Astrocyte (in vitro differentiated cells and primary cell): Measurements from ENCODE around the gene LTBP2. TPM values are rescaled to one million over a fixed set of nuclear protein-coding genes. Genes with fewer than 3 reads are reported as not detected.

Experiments
- DNase-seq: peaks from one replicate; pipeline ENCODE4 v3.0.0-alpha.2; 2010; ENCODE audit warnings: low read depth
- FAIRE-seq: peaks from 2 replicates; lab custom pipeline; 2011; peaks lifted over from hg19 to GRCh38; lab: Jason Lieb, UNC
- H2AFZ ChIP-seq: 2 replicates; pipeline ENCODE4 v1.6.0; 2012; ENCODE audit warnings: low read depth, low read length, inconsistent platforms
- H3K27ac ChIP-seq: 2 replicates; pipeline ENCODE4 v1.5.1; 2011; ENCODE audit warnings: low read depth, low read length, inconsistent platforms
- H3K27me3 ChIP-seq: 2 replicates; pipeline ENCODE4 v1.6.0; 2011; ENCODE audit warnings: low read length, inconsistent platforms; ENCODE audit not compliant: insufficient read depth
- H3K36me3 ChIP-seq: 2 replicates; pipeline ENCODE4 v1.5.1; 2011; ENCODE audit warnings: low read length, inconsistent platforms; ENCODE audit not compliant: insufficient read depth
- H3K4me1 ChIP-seq: 2 replicates; pipeline ENCODE4 v1.5.1; 2011; ENCODE audit warnings: low read length, inconsistent platforms; ENCODE audit not compliant: insufficient read depth
- H3K4me2 ChIP-seq: 2 replicates; pipeline ENCODE4 v1.6.0; 2012; ENCODE audit warnings: low read length, inconsistent platforms
- H3K4me3 ChIP-seq: 2 replicates; pipeline ENCODE4 v1.5.1; 2011; ENCODE audit warnings: low read depth, mild to moderate bottlenecking, low read length, inconsistent platforms; ENCODE audit not compliant: insufficient read depth
- H3K79me2 ChIP-seq: 2 replicates; pipeline ENCODE4 v1.6.0; 2012; ENCODE audit warnings: mild to moderate bottlenecking, low read length, inconsistent platforms; ENCODE audit not compliant: insufficient read depth
- H3K9ac ChIP-seq: 2 replicates; pipeline ENCODE4 v1.6.0; 2012; ENCODE audit warnings: mild to moderate bottlenecking, low read length, inconsistent platforms
- H3K9me3 ChIP-seq: 2 replicates; pipeline ENCODE4 v1.5.1; 2012; ENCODE audit warnings: low read depth, mild to moderate bottlenecking, low read length, inconsistent platforms; ENCODE audit not compliant: insufficient read depth
- H4K20me1 ChIP-seq: 2 replicates; pipeline ENCODE4 v1.6.0; 2012; ENCODE audit warnings: low read length, inconsistent platforms; ENCODE audit not compliant: insufficient read depth
- H3K27ac Mint-ChIP-seq: one replicate; pipeline ENCODE4 v1.8.0; 2021; ENCODE audit warnings: mild to moderate bottlenecking, mixed read lengths; ENCODE audit not compliant: unreplicated experiment
- H3K27me3 Mint-ChIP-seq: one replicate; pipeline ENCODE4 v1.8.0; 2021; ENCODE audit warnings: low read depth, mixed read lengths; ENCODE audit not compliant: unreplicated experiment
- H3K36me3 Mint-ChIP-seq: one replicate; pipeline ENCODE4 v1.8.0; 2021; ENCODE audit warnings: low read depth, mixed read lengths; ENCODE audit not compliant: unreplicated experiment
- H3K4me1 Mint-ChIP-seq: one replicate; pipeline ENCODE4 v1.8.0; 2021; ENCODE audit warnings: low read depth, mixed read lengths; ENCODE audit not compliant: unreplicated experiment
- H3K4me3 Mint-ChIP-seq: one replicate; pipeline ENCODE4 v1.8.0; 2021; ENCODE audit warnings: mild to moderate bottlenecking, moderate library complexity, mixed read lengths; ENCODE audit not compliant: unreplicated experiment
- H3K9me3 Mint-ChIP-seq: one replicate; pipeline ENCODE4 v1.8.0; 2021; ENCODE audit warnings: mild to moderate bottlenecking, mixed read lengths; ENCODE audit not compliant: unreplicated experiment
- EZH2 ChIP-seq: IDR thresholded peaks from 2 replicates; pipeline ENCODE4 v1.6.1; 2012; ENCODE audit warnings: mild to moderate bottlenecking, low read length, inconsistent platforms; ENCODE audit not compliant: insufficient read depth
- total RNA-seq: library from RNA; stranded (reverse); gene quantifications from 2 replicates; pipeline ENCODE4 v1.2.1, GENCODE V29; 2021
- TF ChIP-seq, protein P1 (sequence below): IDR thresholded peaks from 2 replicates; pipeline ENCODE4 v1.5.1; 2011; ENCODE audit warnings: low read depth, mild to moderate bottlenecking, inconsistent platforms, low read length, moderate library complexity; ENCODE audit not compliant: insufficient read depth

The LTBP2 gene
- total RNA-seq, 1 donor from 2014 or later, result 162 TPM

- Histone ChIP-seq H3K4me2 (no peak overlapping the region), H3K9ac (no peak overlapping the region), H3K4me1 (peaks cover 28% of the 10 kb centered on the region), H3K27me3 (no peaks in the 10 kb centered on the region), H2AFZ (no peak overlapping the region), H3K36me3 (peaks cover 6% of the 10 kb centered on the region), H3K79me2 (no peaks in the 10 kb centered on the region), H3K27ac (no peak overlapping the region), H3K9me3 (no peaks in the 10 kb centered on the region), H4K20me1 (no peaks in the 10 kb centered on the region), H3K4me3 (no peak overlapping the region)
- peaks cover 3% of the 10 kb centered on the region for H3K9me3 Mint-ChIP-seq
- no peak overlapping the region for H3K4me3 Mint-ChIP-seq
- no peak for DNase-seq
- TF ChIP-seq EZH2, result no peak
- TF ChIP-seq, protein P1, sequence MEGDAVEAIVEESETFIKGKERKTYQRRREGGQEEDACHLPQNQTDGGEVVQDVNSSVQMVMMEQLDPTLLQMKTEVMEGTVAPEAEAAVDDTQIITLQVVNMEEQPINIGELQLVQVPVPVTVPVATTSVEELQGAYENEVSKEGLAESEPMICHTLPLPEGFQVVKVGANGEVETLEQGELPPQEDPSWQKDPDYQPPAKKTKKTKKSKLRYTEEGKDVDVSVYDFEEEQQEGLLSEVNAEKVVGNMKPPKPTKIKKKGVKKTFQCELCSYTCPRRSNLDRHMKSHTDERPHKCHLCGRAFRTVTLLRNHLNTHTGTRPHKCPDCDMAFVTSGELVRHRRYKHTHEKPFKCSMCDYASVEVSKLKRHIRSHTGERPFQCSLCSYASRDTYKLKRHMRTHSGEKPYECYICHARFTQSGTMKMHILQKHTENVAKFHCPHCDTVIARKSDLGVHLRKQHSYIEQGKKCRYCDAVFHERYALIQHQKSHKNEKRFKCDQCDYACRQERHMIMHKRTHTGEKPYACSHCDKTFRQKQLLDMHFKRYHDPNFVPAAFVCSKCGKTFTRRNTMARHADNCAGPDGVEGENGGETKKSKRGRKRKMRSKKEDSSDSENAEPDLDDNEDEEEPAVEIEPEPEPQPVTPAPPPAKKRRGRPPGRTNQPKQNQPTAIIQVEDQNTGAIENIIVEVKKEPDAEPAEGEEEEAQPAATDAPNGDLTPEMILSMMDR, result no peak
- peaks cover 41% of the 10 kb centered on the region for H3K4me1 Mint-ChIP-seq
- no peak for FAIRE-seq
- H3K36me3 Mint-ChIP-seq, result peaks cover 33% of the 10 kb centered on the region
- H3K27me3 Mint-ChIP-seq, result no peaks in the 10 kb centered on the region
- H3K27ac Mint-ChIP-seq, result no peak overlapping the region
Observed at GRCh38 chr14:74654931-74655330, 42.9 kb upstream of the LTBP2 start.

DNA sequence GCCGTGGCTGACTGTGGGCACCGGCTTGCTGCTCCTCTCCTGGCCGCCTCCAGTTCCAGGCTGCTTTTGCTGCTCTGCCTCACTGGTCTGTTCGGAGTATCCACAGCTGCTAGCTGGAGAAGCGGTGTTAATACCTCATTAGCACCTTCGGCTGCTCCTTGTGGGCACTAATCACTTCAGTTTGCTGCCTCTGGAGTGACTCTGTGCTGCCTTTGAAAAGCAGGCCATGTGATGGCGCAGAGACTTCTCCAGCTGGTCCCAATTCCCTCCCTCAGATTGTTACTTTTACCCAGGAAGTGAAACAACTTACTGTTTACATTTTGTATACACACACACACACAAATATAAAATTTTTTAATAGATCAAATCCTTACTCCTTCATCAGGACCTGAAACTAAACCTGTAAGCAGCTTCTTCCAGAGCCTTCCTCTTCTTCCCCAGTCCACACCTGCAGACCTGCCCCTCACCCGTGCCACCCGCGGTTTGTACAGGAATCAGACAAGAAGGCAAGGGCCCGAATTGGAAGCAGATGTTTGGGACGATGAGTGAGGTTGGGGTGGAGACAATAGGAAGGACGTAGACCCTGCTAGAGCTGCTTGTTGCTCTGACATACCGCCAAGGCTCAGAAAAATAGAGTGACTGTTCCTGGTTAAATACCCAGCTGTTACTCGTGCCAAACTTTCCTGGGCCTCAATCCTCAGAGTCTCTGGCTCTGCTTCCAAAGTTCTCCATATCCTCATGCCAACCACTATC is 41.5 kb upstream of the LTBP2 start:
- Histone ChIP-seq H3K9ac (no peak overlapping the region), H3K4me1 (peaks cover 29% of the 10 kb centered on the region), H2AFZ (no peak overlapping the region), H3K79me2 (no peaks in the 10 kb centered on the region), H3K27ac (no peak overlapping the region), H3K4me2 (no peak overlapping the region), H3K9me3 (no peaks in the 10 kb centered on the region), H4K20me1 (no peaks in the 10 kb centered on the region), H3K36me3 (peaks cover 6% of the 10 kb centered on the region), H3K27me3 (no peaks in the 10 kb centered on the region), H3K4me3 (no peak overlapping the region)
- DNase-seq, result no peak
- no peak for FAIRE-seq
- Mint-ChIP-seq H3K27me3 (no peaks in the 10 kb centered on the region), H3K36me3 (peaks cover 29% of the 10 kb centered on the region), H3K9me3 (peaks cover 2% of the 10 kb centered on the region), H3K4me3 (no peak overlapping the region), H3K4me1 (peaks cover 52% of the 10 kb centered on the region), H3K27ac (no peak overlapping the region)
- TF ChIP-seq EZH2, result no peak
- TF ChIP-seq, protein P1, result no peak

DNA sequence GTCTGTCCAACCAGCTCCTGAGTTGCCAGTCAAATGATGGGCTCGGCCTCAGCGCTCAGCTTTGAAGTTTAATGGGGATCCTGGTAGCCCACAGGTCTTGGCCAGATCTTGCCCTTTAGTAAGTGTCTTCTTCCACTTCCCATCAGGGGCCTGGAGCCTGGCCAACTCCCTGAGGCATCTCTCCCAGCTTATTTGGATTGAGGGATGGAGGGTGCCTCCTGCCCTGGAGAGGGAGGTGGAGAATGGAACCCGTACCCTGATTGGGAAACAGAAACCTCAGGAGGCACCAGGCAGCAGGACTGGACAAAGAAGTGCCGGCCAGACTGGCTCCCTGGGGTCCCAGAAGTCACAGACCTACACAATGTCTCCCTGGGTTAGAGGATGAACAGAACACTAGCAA is 40.5 kb upstream of the LTBP2 start:
- H3K4me2 ChIP-seq, result no peak overlapping the region
- no peak overlapping the region for H2AFZ ChIP-seq
- no peak overlapping the region for H3K4me3 ChIP-seq
- no peaks in the 10 kb centered on the region for H3K27me3 Mint-ChIP-seq
- TF ChIP-seq, protein P1, result no peak
- no peak for TF ChIP-seq EZH2
- H4K20me1 ChIP-seq, result no peaks in the 10 kb centered on the region
- DNase-seq (no peak), FAIRE-seq (no peak)
- H3K36me3 ChIP-seq, result peaks cover 6% of the 10 kb centered on the region
- no peaks in the 10 kb centered on the region for H3K79me2 ChIP-seq
- H3K27me3 ChIP-seq, result no peaks in the 10 kb centered on the region
- H3K4me1 ChIP-seq, result peaks cover 28% of the 10 kb centered on the region
- H3K9ac ChIP-seq, result no peak overlapping the region
- H3K4me1 Mint-ChIP-seq, result peaks cover 55% of the 10 kb centered on the region
- no peak overlapping the region for H3K4me3 Mint-ChIP-seq
- H3K27ac ChIP-seq, result no peak overlapping the region
- H3K9me3 ChIP-seq, result no peaks in the 10 kb centered on the region
- H3K36me3 Mint-ChIP-seq, result peaks cover 26% of the 10 kb centered on the region
- no peaks in the 10 kb centered on the region for H3K9me3 Mint-ChIP-seq
- no peak overlapping the region for H3K27ac Mint-ChIP-seq
